Spleen (tissue), 7 donors: ENCODE results near the gene CCSER2.

Source experiments
- CTCF ChIP-seq, 11 experiments: fragments of 200-600 bp in 7 of 11; fragments of 450-650 bp in 4 of 11; sonication (generic) in 4 of 11; IDR thresholded peaks in 8 of 11; conservative IDR thresholded peaks in 3 of 11; 1 replicate in 7 of 11; 2 replicates in 4 of 11; pipeline versions ENCODE4 v1.4.0 to v1.8.0; 2016 to 2021; ENCODE audit warnings: antibody characterized with exemption in 11 of 11, inconsistent platforms in 4 of 11, mild to moderate bottlenecking in 1 of 11
- POLR2A ChIP-seq, 3 donors: fragments of 450-650 bp; IDR thresholded peaks; one replicate each; pipeline ENCODE4 v1.5.1; 2017; ENCODE audit warnings: antibody characterized with exemption in 3 of 3, mild to moderate bottlenecking in 1 of 3
- POLR2AphosphoS5 ChIP-seq, 3 donors: sonication (generic); formaldehyde crosslinking; IDR thresholded peaks; one replicate each; pipeline ENCODE4 v1.5.1; 2017; ENCODE audit warnings: antibody characterized with exemption in 3 of 3
- donor health status: DM: no; HTN: no; CAD: no; lungs with moderate emphysema.
- donor health status: DM: no; HTN: no; CAD: no.
- donor health status: DM: no; HTN: no; CAD: no.

GRCh38 chr10:84428711-84429110, 100.3 kb downstream of the CCSER2 start:
- TF ChIP-seq POLR2AphosphoS5 (IDR thresholded peaks at IDR 0.05) (no peak), CTCF (IDR thresholded peaks at IDR 0.05 in 8 of 11, conservative IDR thresholded peaks at IDR 0.05 in 3 of 11) (no peak), POLR2A (IDR thresholded peaks at IDR 0.05) (no peak)
